H9 (cell line): ENCODE measurements around the gene DLX5. TPM values are rescaled to one million over a fixed set of nuclear protein-coding genes. Genes with fewer than 3 reads are reported as not detected.
A peak's percentile ranks its signal among the peaks of the same experiment; 100 is the strongest.

ENCODE experiments used
- DNase-seq: peaks from one replicate; pipeline ENCODE4 v3.0.0-alpha.2; 2017
- H2AFZ ChIP-seq: one replicate; pipeline ENCODE4 v1.6.1; 2013; ENCODE audit warnings: mild to moderate bottlenecking, low read length, control low read depth, moderate library complexity
- H2AK5ac ChIP-seq: 2 replicates; pipeline ENCODE4 v1.6.1; 2013; ENCODE audit warnings: low read length, control low read depth, mixed read lengths; ENCODE audit not compliant: insufficient read length
- H2BK120ac ChIP-seq: one replicate; pipeline ENCODE4 v1.6.1; 2013; ENCODE audit warnings: low read depth, mild to moderate bottlenecking, low read length, control low read depth, inconsistent platforms; ENCODE audit not compliant: poor library complexity, severe bottlenecking
- H2BK12ac ChIP-seq: 2 replicates; pipeline ENCODE4 v1.6.1; 2013; ENCODE audit warnings: low read length, control low read depth, mixed read lengths, low read depth; ENCODE audit not compliant: insufficient read length
- H2BK15ac ChIP-seq: 2 replicates; pipeline ENCODE4 v1.6.1; 2013; ENCODE audit warnings: low read depth, low read length, control low read depth
- H2BK20ac ChIP-seq: one replicate; pipeline ENCODE4 v1.6.1; 2013; ENCODE audit warnings: low read depth, mild to moderate bottlenecking, low read length, control low read depth, inconsistent platforms; ENCODE audit not compliant: poor library complexity, severe bottlenecking
- H2BK5ac ChIP-seq: 2 replicates; pipeline ENCODE4 v1.6.1; 2013; ENCODE audit warnings: low read length, control low read depth, mixed read lengths; ENCODE audit not compliant: insufficient read length
- H3K14ac ChIP-seq: 2 replicates; pipeline ENCODE4 v1.6.1; 2013; ENCODE audit warnings: low read length, control low read depth; ENCODE audit not compliant: insufficient read depth
- H3K18ac ChIP-seq: 2 replicates; pipeline ENCODE4 v1.6.1; 2013; ENCODE audit warnings: low read depth, mild to moderate bottlenecking, mixed read lengths, low read length, control low read depth; ENCODE audit not compliant: insufficient read length
- H3K23ac ChIP-seq: 2 replicates; pipeline ENCODE4 v1.6.1; 2013; ENCODE audit warnings: low read length, control low read depth, mixed read lengths, low read depth; ENCODE audit not compliant: insufficient read length
- H3K23me2 ChIP-seq: 2 replicates; pipeline ENCODE4 v1.6.1; 2013; ENCODE audit warnings: low read depth, mild to moderate bottlenecking, mixed read lengths, low read length, control low read depth; ENCODE audit not compliant: insufficient read length, poor library complexity, severe bottlenecking
- H3K27ac ChIP-seq: 2 replicates; pipeline ENCODE4 v1.5.1; 2013; ENCODE audit warnings: low read length, control low read depth, mixed read lengths, low read depth; ENCODE audit not compliant: insufficient read length
- H3K27me3 ChIP-seq: 2 replicates; pipeline ENCODE4 v1.6.1; 2013; ENCODE audit warnings: low read length, control low read depth, inconsistent platforms; ENCODE audit not compliant: insufficient read depth
- H3K4ac ChIP-seq: 2 replicates; pipeline ENCODE4 v1.6.1; 2013; ENCODE audit warnings: low read depth, mild to moderate bottlenecking, control low read depth, inconsistent platforms, low read length, moderate library complexity
- H3K4me1 ChIP-seq: 2 replicates; pipeline ENCODE4 v1.6.1; 2013; ENCODE audit warnings: low read length, control low read depth, inconsistent platforms; ENCODE audit not compliant: insufficient read depth
- H3K4me2 ChIP-seq: 2 replicates; pipeline ENCODE4 v1.6.1; 2013; ENCODE audit warnings: low read length, control low read depth, mixed read lengths; ENCODE audit not compliant: insufficient read length, insufficient read depth
- H3K56ac ChIP-seq: 2 replicates; pipeline ENCODE4 v1.6.1; 2013; ENCODE audit warnings: low read depth, mild to moderate bottlenecking, mixed read lengths, low read length, control low read depth; ENCODE audit not compliant: insufficient read length
- H3K79me1 ChIP-seq: 2 replicates; pipeline ENCODE4 v1.6.1; 2013; ENCODE audit warnings: low read depth, mild to moderate bottlenecking, moderate library complexity, low read length, control low read depth, inconsistent platforms; ENCODE audit not compliant: insufficient read depth, poor library complexity, severe bottlenecking
- H3K79me2 ChIP-seq: 2 replicates; pipeline ENCODE4 v1.6.1; 2013; ENCODE audit warnings: low read length, control low read depth, inconsistent platforms; ENCODE audit not compliant: insufficient read depth
- H3K9ac ChIP-seq: 2 replicates; pipeline ENCODE4 v1.6.1; 2013; ENCODE audit warnings: low read length, control low read depth, mixed read lengths; ENCODE audit not compliant: insufficient read length; ENCODE audit errors: extremely low read depth
- H3K9me3 ChIP-seq: one replicate; pipeline ENCODE4 v1.6.1; 2013; ENCODE audit warnings: low read depth, low read length, inconsistent platforms; ENCODE audit not compliant: control insufficient read depth
- H3T11ph ChIP-seq: one replicate; pipeline ENCODE4 v1.6.1; 2013; ENCODE audit warnings: mild to moderate bottlenecking, low read length, control low read depth, inconsistent platforms
- H4K20me1 ChIP-seq: one replicate; pipeline ENCODE4 v1.6.1; 2013; ENCODE audit not compliant: control insufficient read depth, insufficient read length, insufficient read depth
- H4K5ac ChIP-seq: 2 replicates; pipeline ENCODE4 v1.6.1; 2013; ENCODE audit warnings: low read depth, mild to moderate bottlenecking, mixed read lengths, low read length, control low read depth; ENCODE audit not compliant: insufficient read length
- H4K8ac ChIP-seq: replicated peaks from 2 replicates; pipeline ENCODE4 v1.6.1; 2013; ENCODE audit warnings: low read length, control low read depth, mixed read lengths, low read depth; ENCODE audit not compliant: insufficient read length
- H4K91ac ChIP-seq: 2 replicates; pipeline ENCODE4 v1.6.1; 2013; ENCODE audit warnings: low read depth, mild to moderate bottlenecking, moderate library complexity, mixed read lengths, low read length, control low read depth; ENCODE audit not compliant: insufficient read length
- H3K27ac Mint-ChIP-seq, 3 experiments: 2 replicates in 2 of 3; 3 replicates in 1 of 3; pipeline ENCODE4 v1.8.0; 2020 to 2021; ENCODE audit warnings: mixed read lengths in 3 of 3, mild to moderate bottlenecking in 1 of 3, moderate library complexity in 1 of 3
- H3K27me3 Mint-ChIP-seq: 2 replicates; pipeline ENCODE4 v1.8.0; 2021; ENCODE audit warnings: low read depth, mild to moderate bottlenecking, moderate library complexity, mixed read lengths
- H3K36me3 Mint-ChIP-seq, 3 experiments: 2 replicates in 2 of 3; 3 replicates in 1 of 3; pipeline ENCODE4 v1.8.0; 2020 to 2021; ENCODE audit warnings: low read depth in 3 of 3, mixed read lengths in 3 of 3; ENCODE audit not compliant: insufficient read depth in 1 of 3
- H3K4me1 Mint-ChIP-seq, 2 experiments: 2 replicates each; pipeline ENCODE4 v1.8.0; 2020; ENCODE audit warnings: mixed read lengths in 2 of 2
- H3K4me3 Mint-ChIP-seq, 2 experiments: 2 replicates in 1 of 2; 3 replicates in 1 of 2; pipeline ENCODE4 v1.8.0; 2020 to 2021; ENCODE audit warnings: mild to moderate bottlenecking in 2 of 2, mixed read lengths in 2 of 2, moderate library complexity in 1 of 2
- H3K9me3 Mint-ChIP-seq, 2 experiments: 2 replicates in 1 of 2; 3 replicates in 1 of 2; pipeline ENCODE4 v1.8.0; 2020; ENCODE audit warnings: mild to moderate bottlenecking in 2 of 2, mixed read lengths in 2 of 2, moderate library complexity in 1 of 2
- WGBS: extraction: QIAGEN DNeasy Blood & Tissue Kit; methylation state at CpG from one replicate; pipeline ENCODE4 v1.1.7; 2013; ENCODE audit warnings: missing lambda C conversion rate, low lambda C conversion rate, mixed read lengths; ENCODE audit not compliant: insufficient read length; ENCODE audit errors: extremely low coverage; 5-methylcytosine and 5-hydroxymethylcytosine counted together
- total RNA-seq: library from RNA; stranded (reverse); gene quantifications from 2 replicates; pipeline ENCODE4 v1.2.1, GENCODE V29; 2021
- TF ChIP-seq, protein P1 (sequence below): fragments of 200-600 bp; sonication (generic); conservative IDR thresholded peaks from 3 replicates; pipeline ENCODE4 v1.8.0; 2021; ENCODE audit warnings: antibody characterized with exemption, mild to moderate bottlenecking

DLX5 gene
- total RNA-seq, 1 experiment from 2014 or later, result 0.22 TPM

DNA sequence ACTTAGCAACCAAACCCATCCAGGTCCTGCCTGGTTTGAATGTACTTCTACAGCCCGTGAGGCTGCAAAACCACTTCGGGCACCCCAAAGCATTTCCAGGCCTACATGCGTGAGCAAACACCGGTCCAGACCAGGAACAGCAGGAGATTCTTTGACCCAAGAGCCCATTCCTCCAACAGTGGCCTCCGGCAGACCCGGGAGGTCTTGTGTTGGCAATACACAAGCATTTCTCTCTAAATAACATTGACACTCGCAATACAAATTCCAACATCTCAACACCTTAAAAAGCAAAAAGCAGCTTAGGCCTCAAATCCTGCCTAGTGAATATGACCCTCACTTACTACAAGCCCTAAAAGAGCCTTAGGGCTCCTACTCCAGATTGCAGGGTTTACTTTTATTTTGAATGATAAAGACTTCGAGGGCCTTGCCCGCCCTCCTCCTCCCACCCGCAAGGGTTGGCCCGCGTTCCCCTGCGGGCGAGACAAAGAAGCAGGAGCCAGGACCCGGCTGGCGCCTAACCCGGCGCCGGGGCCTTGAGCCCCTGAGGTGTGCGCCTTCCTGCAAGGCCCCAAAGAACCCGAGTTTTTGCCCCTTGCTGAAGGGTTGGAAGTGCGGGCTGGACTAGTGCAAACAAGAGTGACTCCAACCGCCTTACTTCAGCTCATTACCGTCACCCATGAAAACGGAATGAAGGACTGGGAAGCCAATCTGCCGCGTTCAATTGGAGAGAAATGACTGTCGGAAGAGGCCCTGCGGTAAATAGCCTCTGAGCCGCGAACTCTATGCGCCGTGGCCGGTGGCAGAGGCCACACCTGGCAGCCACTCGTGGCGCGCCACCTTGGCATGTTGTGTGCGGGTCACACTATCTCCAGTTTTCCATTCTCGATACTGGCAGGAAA lies 22.7 kb downstream of the DLX5 start:
- WGBS, result no CpG with 5 or more reads among the region's 39 CpGs
- peaks cover 52 to 68% of the 10 kb centered on the region in 2 experiments for H3K4me1 Mint-ChIP-seq
- H2BK15ac ChIP-seq, result no peak overlapping the region
- no peak overlapping the region for H4K91ac ChIP-seq
- peak overlapping the region; percentile 25 to 56; a peak in 4 of 5 replicates for H3K4me3 Mint-ChIP-seq
- no peak overlapping the region for H3K14ac ChIP-seq
- no peak overlapping the region for H3K56ac ChIP-seq
- TF ChIP-seq, protein P1, sequence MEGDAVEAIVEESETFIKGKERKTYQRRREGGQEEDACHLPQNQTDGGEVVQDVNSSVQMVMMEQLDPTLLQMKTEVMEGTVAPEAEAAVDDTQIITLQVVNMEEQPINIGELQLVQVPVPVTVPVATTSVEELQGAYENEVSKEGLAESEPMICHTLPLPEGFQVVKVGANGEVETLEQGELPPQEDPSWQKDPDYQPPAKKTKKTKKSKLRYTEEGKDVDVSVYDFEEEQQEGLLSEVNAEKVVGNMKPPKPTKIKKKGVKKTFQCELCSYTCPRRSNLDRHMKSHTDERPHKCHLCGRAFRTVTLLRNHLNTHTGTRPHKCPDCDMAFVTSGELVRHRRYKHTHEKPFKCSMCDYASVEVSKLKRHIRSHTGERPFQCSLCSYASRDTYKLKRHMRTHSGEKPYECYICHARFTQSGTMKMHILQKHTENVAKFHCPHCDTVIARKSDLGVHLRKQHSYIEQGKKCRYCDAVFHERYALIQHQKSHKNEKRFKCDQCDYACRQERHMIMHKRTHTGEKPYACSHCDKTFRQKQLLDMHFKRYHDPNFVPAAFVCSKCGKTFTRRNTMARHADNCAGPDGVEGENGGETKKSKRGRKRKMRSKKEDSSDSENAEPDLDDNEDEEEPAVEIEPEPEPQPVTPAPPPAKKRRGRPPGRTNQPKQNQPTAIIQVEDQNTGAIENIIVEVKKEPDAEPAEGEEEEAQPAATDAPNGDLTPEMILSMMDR, result no peak
- peak overlapping the region; percentile 1 for H3K4me2 ChIP-seq
- peaks cover 0 to 10% of the 10 kb centered on the region in 2 experiments; a peak in 2 of 5 replicates for H3K9me3 Mint-ChIP-seq
- H3K27ac Mint-ChIP-seq, result peak overlapping the region in 1 of 3 experiments; percentile 78; a peak in 2 of 7 replicates
- no peak overlapping the region for H2BK120ac ChIP-seq
- no peaks in the 10 kb centered on the region for H3K79me1 ChIP-seq
- no peak overlapping the region for H3K23ac ChIP-seq
- no peak overlapping the region for H2BK5ac ChIP-seq
- no peak overlapping the region for H4K5ac ChIP-seq
- peaks cover 98% of the 10 kb centered on the region for H3K27me3 Mint-ChIP-seq
- no peak overlapping the region for H2AFZ ChIP-seq
- no peak overlapping the region for H3K4ac ChIP-seq
- no peaks in the 10 kb centered on the region for H3K36me3 Mint-ChIP-seq
- H4K8ac ChIP-seq, result no peak overlapping the region
- H2BK12ac ChIP-seq, result no peak overlapping the region
- DNase-seq, result peak; percentile 89
- no peak overlapping the region for H3K27ac ChIP-seq
- no peak overlapping the region for H3T11ph ChIP-seq
- H3K4me1 ChIP-seq, result no peaks in the 10 kb centered on the region; the same call in 1 of the 2 replicates
- no peak overlapping the region for H2BK20ac ChIP-seq
- H3K9me3 ChIP-seq, result no peaks in the 10 kb centered on the region
- no peak overlapping the region for H2AK5ac ChIP-seq
- peaks cover 84% of the 10 kb centered on the region for H3K27me3 ChIP-seq
- H3K23me2 ChIP-seq, result peaks cover 9% of the 10 kb centered on the region
- H3K9ac ChIP-seq, result no peak overlapping the region
- H3K79me2 ChIP-seq, result no peaks in the 10 kb centered on the region
- H3K18ac ChIP-seq, result no peak overlapping the region
- no peaks in the 10 kb centered on the region for H4K20me1 ChIP-seq
